HepG2 (cell line): ENCODE data around the gene ZNF584. TPM values are rescaled to one million over a fixed set of nuclear protein-coding genes. Genes with fewer than 3 reads are reported as not detected.

ENCODE experiments used
- ARID3A ChIP-seq: IDR thresholded peaks from 2 replicates; pipeline ENCODE4 v1.6.1; 2012; ENCODE audit warnings: low read depth, low read length, improper control_type of control experiment
- ETS1 ChIP-seq: sonication (generic); formaldehyde crosslinking; IDR thresholded peaks from 2 replicates; pipeline ENCODE4 v1.4.0; 2020; ENCODE audit warnings: missing genetic modification reagents
- FOXK2 ChIP-seq: fragments of 450-650 bp; IDR thresholded peaks from 2 replicates; pipeline ENCODE4 v1.6.1; 2016
- FOXO1 ChIP-seq: sonication (generic); formaldehyde crosslinking; IDR thresholded peaks from 2 replicates; pipeline ENCODE4 v1.4.0; 2020; ENCODE audit warnings: missing genetic modification reagents
- JUNB ChIP-seq: sonication (generic); formaldehyde crosslinking; IDR thresholded peaks from 2 replicates; pipeline ENCODE4 v1.8.0; 2022; ENCODE audit warnings: missing genetic modification reagents, mild to moderate bottlenecking, borderline replicate concordance
- KDM6A ChIP-seq: IDR thresholded peaks from 2 replicates; pipeline ENCODE4 v1.6.1; 2016; ENCODE audit warnings: low read depth
- LCORL ChIP-seq, 2 experiments: fragments of 450-650 bp in 1 of 2; sonication (generic) in 1 of 2; formaldehyde crosslinking in 1 of 2; IDR thresholded peaks; 2 replicates each; pipeline versions ENCODE4 v1.5.0 to v1.6.1; 2017 to 2020; ENCODE audit warnings: antibody characterized with exemption in 1 of 2, missing genetic modification reagents in 1 of 2
- RFXANK ChIP-seq: IDR thresholded peaks from 2 replicates; pipeline ENCODE4 v1.6.1; 2016
- RNF2 ChIP-seq: fragments of 450-650 bp; conservative IDR thresholded peaks from 2 replicates; pipeline ENCODE4 v1.6.1; 2016; ENCODE audit warnings: low read depth
- SCMH1 ChIP-seq: sonication (generic); formaldehyde crosslinking; IDR thresholded peaks from 2 replicates; pipeline ENCODE4 v1.9.0; 2021; ENCODE audit warnings: missing genetic modification reagents, mild to moderate bottlenecking, borderline replicate concordance
- ZBTB43 ChIP-seq: sonication (generic); formaldehyde crosslinking; conservative IDR thresholded peaks from 2 replicates; pipeline ENCODE4 v1.4.0; 2020; ENCODE audit warnings: missing genetic modification reagents
- ZHX2 ChIP-seq, 2 experiments: sonication (generic) in 1 of 2; formaldehyde crosslinking in 1 of 2; IDR thresholded peaks; 2 replicates each; pipeline versions ENCODE4 v1.6.1 to v1.9.0; 2014 to 2022; ENCODE audit warnings: antibody characterized with exemption in 1 of 2, borderline replicate concordance in 1 of 2, inconsistent platforms in 1 of 2, low read depth in 1 of 2, missing genetic modification reagents in 1 of 2
- ZKSCAN5 ChIP-seq: sonication (generic); formaldehyde crosslinking; IDR thresholded peaks from 2 replicates; pipeline ENCODE4 v1.5.1; 2020; ENCODE audit warnings: mild to moderate bottlenecking, missing genetic modification reagents
- ZMAT3 ChIP-seq: sonication (generic); formaldehyde crosslinking; conservative IDR thresholded peaks from 2 replicates; pipeline ENCODE4 v1.7.0; 2021; ENCODE audit warnings: missing genetic modification reagents
- ZNF234 ChIP-seq: sonication (generic); formaldehyde crosslinking; conservative IDR thresholded peaks from 2 replicates; pipeline ENCODE4 v1.5.1; 2020; ENCODE audit warnings: mild to moderate bottlenecking, missing genetic modification reagents
- ZNF33A ChIP-seq: sonication (generic); formaldehyde crosslinking; IDR thresholded peaks from 2 replicates; pipeline ENCODE4 v1.5.1; 2020; ENCODE audit warnings: missing genetic modification reagents, mild to moderate bottlenecking, moderate library complexity, borderline replicate concordance
- ZNF382 ChIP-seq: sonication (generic); formaldehyde crosslinking; IDR thresholded peaks from 2 replicates; pipeline ENCODE4 v1.5.0; 2020; ENCODE audit warnings: missing genetic modification reagents, mild to moderate bottlenecking, borderline replicate concordance
- ZNF569 ChIP-seq: sonication (generic); formaldehyde crosslinking; IDR thresholded peaks from 2 replicates; pipeline ENCODE4 v1.5.0; 2020; ENCODE audit warnings: mild to moderate bottlenecking, missing genetic modification reagents, moderate library complexity, borderline replicate concordance
- polyA plus RNA-seq, 8 experiments: library from polyadenylated mRNA; depleted of rRNA in 3 of 8; stranded (reverse) in 7 of 8; unstranded in 1 of 8; fragments of >200 nt; fragmentation: Illumina TruSeq in 4 of 8; extraction: Trizol in 4 of 8; gene quantifications; 2 replicates each; pipeline versions ENCODE4 v1.2.1 to v1.2.3, GENCODE V29; 2011 to 2016; ENCODE audit warnings: low read depth in 4 of 8, missing spikeins in 1 of 8, mixed read lengths in 1 of 8; ENCODE audit not compliant: insufficient read depth in 1 of 8
- total RNA-seq, 5 experiments: library from RNA; depleted of rRNA; stranded (reverse); fragments of >200 nt; fragmentation: Illumina TruSeq; extraction: Trizol; gene quantifications; 2 replicates each; pipeline ENCODE4 v1.2.3, GENCODE V29; 2016; ENCODE audit warnings: low read depth in 1 of 5

ZNF584 gene
- total and polyA plus RNA-seq, 2 of the 13 experiments (the other 11 are each of a cell fraction or from before 2014, with no cell fraction given): 2.4 to 7.0 TPM

GRCh38 chr19:58362272-58362994 lies 46.0 kb upstream of the ZNF584 start, which contains the start of gene ZNF497 (continued):
- no peak for TF ChIP-seq FOXK2
- TF ChIP-seq RFXANK (CRISPR knock-in tag): no peak
- no peak for TF ChIP-seq ZKSCAN5
- TF ChIP-seq ZNF382 (CRISPR knock-in tag): no peak
- TF ChIP-seq ZNF33A (CRISPR knock-in tag): 0 out of 2 replicates have a peak, but pooled peaks have one; percentile 77
- TF ChIP-seq ZBTB43 (CRISPR knock-in tag): peak; percentile 87
- TF ChIP-seq RNF2: peak; percentile 58; the same call in 1 of the 2 replicates
- no peak for TF ChIP-seq JUNB
- no peak for TF ChIP-seq LCORL (IDR thresholded peaks at IDR 0.05)
- TF ChIP-seq LCORL (CRISPR knock-in tag; IDR thresholded peaks at IDR 0.05): peak; percentile 6; the same call in 1 of the 2 replicates
- TF ChIP-seq SCMH1 (CRISPR knock-in tag): no peak
- TF ChIP-seq ZNF569 (CRISPR knock-in tag): no peak; the same call in 1 of the 2 replicates
- no peak for TF ChIP-seq ARID3A
- peak; percentile 15; the same call in 1 of the 2 replicates for TF ChIP-seq ZHX2 (IDR thresholded peaks at IDR 0.05; ENCODE audit: low read depth)
- TF ChIP-seq ZHX2 (CRISPR knock-in tag; IDR thresholded peaks at IDR 0.05; ENCODE audit: borderline replicate concordance): peak; percentile 79; the same call in 1 of the 2 replicates
- TF ChIP-seq KDM6A (CRISPR knock-in tag): no peak
- TF ChIP-seq ZMAT3 (CRISPR knock-in tag): peak; percentile 90; the same call in 1 of the 2 replicates
- no peak for TF ChIP-seq ZNF234 (CRISPR knock-in tag)
- 0 out of 2 replicates have a peak, but pooled peaks have one; percentile 6 for TF ChIP-seq FOXO1 (CRISPR knock-in tag)
- TF ChIP-seq ETS1: peak; percentile 46; the same call in 1 of the 2 replicates
